Mesenchymal stem cell (in vitro differentiated cells and primary cell): ENCODE data around the gene SFN.
A peak's percentile ranks its signal among the peaks of the same experiment; 100 is the strongest.

Source experiments
- DNase-seq: peaks from one replicate; pipeline ENCODE4 v3.0.0-alpha.2; 2013
- H2AFZ ChIP-seq: one replicate; pipeline ENCODE4 v1.6.1; 2013; ENCODE audit warnings: low read depth, mild to moderate bottlenecking, control low read depth, inconsistent platforms, low read length, moderate library complexity
- H2AK5ac ChIP-seq: 2 replicates; pipeline ENCODE4 v1.6.1; 2013; ENCODE audit warnings: low read length, moderate library complexity, mild to moderate bottlenecking, inconsistent platforms; ENCODE audit not compliant: severe bottlenecking
- H2BK120ac ChIP-seq: one replicate; pipeline ENCODE4 v1.6.1; 2013; ENCODE audit warnings: low read depth, mild to moderate bottlenecking, inconsistent platforms, low read length, moderate library complexity
- H2BK12ac ChIP-seq, 2 experiments: one replicate each; pipeline ENCODE4 v1.6.1; 2013; ENCODE audit warnings: inconsistent platforms in 2 of 2, low read length in 2 of 2, mild to moderate bottlenecking in 2 of 2, moderate library complexity in 2 of 2, control low read depth in 1 of 2
- H2BK15ac ChIP-seq: one replicate; pipeline ENCODE4 v1.6.1; 2013; ENCODE audit warnings: mild to moderate bottlenecking, low read depth, inconsistent platforms; ENCODE audit not compliant: poor library complexity, severe bottlenecking
- H2BK5ac ChIP-seq: 2 replicates; pipeline ENCODE4 v1.6.1; 2013; ENCODE audit warnings: low read depth, mild to moderate bottlenecking, low read length, control low read depth, inconsistent platforms; ENCODE audit not compliant: poor library complexity, severe bottlenecking
- H3K14ac ChIP-seq, 2 experiments: one replicate each; pipeline ENCODE4 v1.6.1; 2013; ENCODE audit warnings: inconsistent platforms in 2 of 2, low read length in 2 of 2, control low read depth in 1 of 2, mild to moderate bottlenecking in 1 of 2, moderate library complexity in 1 of 2
- H3K18ac ChIP-seq, 2 experiments: one replicate each; pipeline ENCODE4 v1.6.1; 2013; ENCODE audit warnings: inconsistent platforms in 2 of 2, low read length in 2 of 2, control low read depth in 1 of 2, low read depth in 1 of 2, mild to moderate bottlenecking in 1 of 2
- H3K23ac ChIP-seq, 2 experiments: one replicate each; pipeline ENCODE4 v1.6.1; 2013; ENCODE audit warnings: inconsistent platforms in 2 of 2, low read length in 2 of 2, mild to moderate bottlenecking in 2 of 2, moderate library complexity in 2 of 2, control low read depth in 1 of 2
- H3K27ac ChIP-seq: 2 replicates; pipeline ENCODE4 v1.5.1; 2013; ENCODE audit warnings: mild to moderate bottlenecking, moderate library complexity, low read length, control low read depth, inconsistent platforms; ENCODE audit not compliant: poor library complexity, severe bottlenecking
- H3K27me3 ChIP-seq, 2 experiments: 2 replicates each; pipeline versions ENCODE4 v1.6.1 to v1.7.0; 2013; ENCODE audit warnings: low read length in 2 of 2, mild to moderate bottlenecking in 2 of 2, moderate library complexity in 2 of 2, control low read depth in 1 of 2, inconsistent platforms in 1 of 2; ENCODE audit not compliant: control insufficient read depth in 1 of 2, insufficient read depth in 1 of 2
- H3K36me3 ChIP-seq, 2 experiments: 2 replicates each; pipeline versions ENCODE4 v1.6.1 to v1.7.0; 2013; ENCODE audit warnings: low read length in 2 of 2, control low read depth in 1 of 2, inconsistent platforms in 1 of 2, low read depth in 1 of 2, mild to moderate bottlenecking in 1 of 2; ENCODE audit not compliant: insufficient read depth in 2 of 2, control insufficient read depth in 1 of 2
- H3K4ac ChIP-seq, 2 experiments: one replicate each; pipeline ENCODE4 v1.6.1; 2013; ENCODE audit warnings: inconsistent platforms in 2 of 2, low read length in 2 of 2, mild to moderate bottlenecking in 2 of 2, moderate library complexity in 2 of 2, control low read depth in 1 of 2, low read depth in 1 of 2
- H3K4me1 ChIP-seq: 2 replicates; pipeline ENCODE4 v1.6.1; 2013; ENCODE audit warnings: low read depth, low read length, control low read depth; ENCODE audit not compliant: control insufficient read depth, insufficient read depth
- H3K4me2 ChIP-seq: 2 replicates; pipeline ENCODE4 v1.6.1; 2013; ENCODE audit warnings: low read length, mild to moderate bottlenecking, inconsistent platforms; ENCODE audit not compliant: poor library complexity, severe bottlenecking
- H3K4me3 ChIP-seq, 2 experiments: 2 replicates each; pipeline versions ENCODE4 v1.5.1 to v1.7.0; 2013; ENCODE audit warnings: low read length in 2 of 2, mild to moderate bottlenecking in 2 of 2, control low read depth in 1 of 2, low read depth in 1 of 2; ENCODE audit not compliant: insufficient read depth in 1 of 2
- H3K79me1 ChIP-seq: replicated peaks from 2 replicates; pipeline ENCODE4 v1.6.1; 2013; ENCODE audit warnings: mild to moderate bottlenecking, control low read depth, low read length, inconsistent platforms; ENCODE audit not compliant: poor library complexity, severe bottlenecking
- H3K9ac ChIP-seq: 2 replicates; pipeline ENCODE4 v1.7.0; 2013; ENCODE audit warnings: mild to moderate bottlenecking, low read length, moderate library complexity
- H3K9me3 ChIP-seq: 2 replicates; pipeline ENCODE4 v1.7.0; 2013; ENCODE audit warnings: mild to moderate bottlenecking, low read length; ENCODE audit not compliant: control insufficient read depth
- H4K8ac ChIP-seq: one replicate; pipeline ENCODE4 v1.6.1; 2013; ENCODE audit warnings: inconsistent platforms, mild to moderate bottlenecking, low read length, moderate library complexity
- H4K91ac ChIP-seq: one replicate; pipeline ENCODE4 v1.6.1; 2013; ENCODE audit warnings: mild to moderate bottlenecking, low read length, inconsistent platforms
- WGBS: methylation state at CpG from one replicate; pipeline ENCODE4 v1.1.7; 2013; ENCODE audit warnings: mixed read lengths; 5-methylcytosine and 5-hydroxymethylcytosine counted together

SFN gene

DNA sequence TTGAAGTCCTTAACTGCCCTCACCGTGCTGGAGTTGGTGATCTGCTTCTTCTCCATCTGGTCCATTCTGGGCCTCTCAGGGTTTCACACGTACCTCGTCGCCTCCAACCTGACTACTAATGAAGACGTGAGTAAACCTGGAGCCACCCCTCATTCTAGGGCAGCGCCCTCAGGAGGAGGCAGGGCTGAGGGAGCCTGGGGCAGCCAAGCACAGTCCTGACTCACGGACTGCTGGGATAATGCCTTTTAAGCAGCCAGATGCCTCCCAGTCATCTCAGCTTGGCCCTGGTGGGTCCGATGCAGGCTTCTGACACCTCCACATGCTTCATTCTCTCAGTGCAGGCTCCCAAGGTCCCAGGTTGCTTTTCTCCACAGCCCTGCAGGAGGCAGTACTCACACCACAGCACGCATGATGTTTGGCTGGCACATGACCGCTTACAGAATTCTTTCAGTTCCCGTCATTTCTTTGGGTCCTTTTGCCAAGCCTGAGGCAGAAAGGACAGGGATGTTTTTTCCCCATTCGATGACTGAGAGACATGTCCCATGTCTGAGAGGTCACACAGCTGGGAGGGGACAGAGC lies 11.8 kb upstream of the SFN start:
- 95% methylated on average over 12 of the region's 12 CpGs for WGBS
- Histone ChIP-seq H3K36me3 (peaks cover 82 to 84% of the 10 kb centered on the region in 2 experiments), H2BK5ac (no peak overlapping the region)

DNA sequence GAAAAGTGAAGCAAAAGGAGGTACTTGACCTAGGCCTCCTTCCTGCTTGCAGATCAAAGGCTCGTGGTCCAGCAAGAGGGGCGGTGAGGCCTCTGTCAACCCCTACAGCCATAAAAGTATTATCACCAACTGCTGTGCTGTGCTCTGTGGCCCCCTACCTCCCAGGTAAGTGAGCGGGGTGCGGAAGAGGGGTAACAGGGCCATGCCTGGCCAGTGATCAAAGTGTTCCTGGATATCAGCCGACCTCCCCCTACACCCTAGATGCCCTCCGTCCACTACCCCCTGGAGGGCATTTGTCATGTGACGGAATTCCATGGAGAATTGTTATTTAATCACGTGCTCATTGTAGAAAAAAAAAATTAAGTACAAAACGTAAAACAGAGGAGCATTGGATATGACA lies 10.2 kb upstream of the SFN start:
- no peak overlapping the region for H2BK5ac ChIP-seq
- peaks cover 80 to 90% of the 10 kb centered on the region in 2 experiments for H3K36me3 ChIP-seq
- H3K23ac ChIP-seq = peak overlapping the region in 1 of 2 experiments; percentile 40
- no peak overlapping the region for H3K4me2 ChIP-seq
- H3K4ac ChIP-seq = no peak overlapping the region
- H3K9me3 ChIP-seq = no peaks in the 10 kb centered on the region
- peaks cover 16% of the 10 kb centered on the region for H3K4me1 ChIP-seq
- no peak overlapping the region for H4K8ac ChIP-seq
- H3K9ac ChIP-seq = no peak overlapping the region
- H3K4me3 ChIP-seq = no peak overlapping the region
- no peak overlapping the region for H2AK5ac ChIP-seq
- DNase-seq = no peak
- 82% methylated on average over 9 of the region's 9 CpGs for WGBS
- no peak overlapping the region for H2BK15ac ChIP-seq
- no peak overlapping the region for H4K91ac ChIP-seq
- no peak overlapping the region for H3K14ac ChIP-seq
- no peak overlapping the region for H2BK12ac ChIP-seq
- no peaks in the 10 kb centered on the region for H3K27me3 ChIP-seq
- no peak overlapping the region for H2AFZ ChIP-seq
- no peak overlapping the region for H2BK120ac ChIP-seq
- no peak overlapping the region for H3K18ac ChIP-seq
- H3K27ac ChIP-seq = no peak overlapping the region
- peaks cover 4% of the 10 kb centered on the region for H3K79me1 ChIP-seq

More for the DNA sequence above, 11.8 kb upstream of the SFN start:
- Histone ChIP-seq H3K4me3 (no peak overlapping the region), H3K14ac (no peak overlapping the region), H3K27me3 (no peaks in the 10 kb centered on the region), H4K91ac (no peak overlapping the region), H2AK5ac (no peak overlapping the region), H3K27ac (no peak overlapping the region), H2BK15ac (no peak overlapping the region), H3K9me3 (no peaks in the 10 kb centered on the region), H2BK120ac (no peak overlapping the region), H3K18ac (no peak overlapping the region), H2BK12ac (no peak overlapping the region), H3K4me2 (no peak overlapping the region), H2AFZ (no peak overlapping the region), H3K79me1 (peaks cover 6% of the 10 kb centered on the region), H4K8ac (no peak overlapping the region), H3K23ac (no peak overlapping the region), H3K9ac (no peak overlapping the region), H3K4ac (no peak overlapping the region), H3K4me1 (peaks cover 16% of the 10 kb centered on the region)
- DNase-seq = no peak

DNA sequence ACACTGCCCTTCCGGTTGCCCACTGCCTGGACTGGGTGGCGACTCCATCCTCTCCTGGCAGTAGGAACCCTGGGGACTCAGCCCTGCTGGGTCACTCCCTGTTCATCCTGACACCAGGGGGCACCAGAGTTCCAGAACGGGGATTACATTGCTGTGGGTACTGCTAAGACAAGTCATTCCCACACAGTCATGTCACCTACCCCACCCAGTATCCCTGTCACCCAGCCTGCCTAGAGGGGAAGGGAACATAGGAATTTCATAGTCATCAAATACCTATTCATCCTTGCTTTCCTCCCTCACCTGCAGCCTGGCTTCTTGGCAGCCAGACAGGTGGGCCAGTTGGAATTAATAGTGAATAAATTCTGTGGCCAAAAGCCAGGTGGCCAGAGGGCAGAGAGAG lies 9.8 kb upstream of the SFN start:
- Histone ChIP-seq H3K4ac (no peak overlapping the region), H3K27me3 (no peaks in the 10 kb centered on the region), H4K8ac (no peak overlapping the region), H3K4me2 (no peak overlapping the region), H2AFZ (no peak overlapping the region), H2BK5ac (no peak overlapping the region), H4K91ac (no peak overlapping the region), H3K9me3 (no peaks in the 10 kb centered on the region), H2BK15ac (no peak overlapping the region), H3K14ac (no peak overlapping the region), H2BK120ac (no peak overlapping the region), H3K18ac (no peak overlapping the region), H2AK5ac (no peak overlapping the region), H3K4me3 (no peak overlapping the region), H2BK12ac (no peak overlapping the region), H3K79me1 (peaks cover 4% of the 10 kb centered on the region), H3K23ac (no peak overlapping the region), H3K9ac (peak overlapping the region; percentile 32), H3K36me3 (peaks cover 77 to 90% of the 10 kb centered on the region in 2 experiments), H3K27ac (no peak overlapping the region), H3K4me1 (peaks cover 16% of the 10 kb centered on the region)
- WGBS = 44% methylated on average over 2 of the region's 3 CpGs
- peak; percentile 85 for DNase-seq

DNA sequence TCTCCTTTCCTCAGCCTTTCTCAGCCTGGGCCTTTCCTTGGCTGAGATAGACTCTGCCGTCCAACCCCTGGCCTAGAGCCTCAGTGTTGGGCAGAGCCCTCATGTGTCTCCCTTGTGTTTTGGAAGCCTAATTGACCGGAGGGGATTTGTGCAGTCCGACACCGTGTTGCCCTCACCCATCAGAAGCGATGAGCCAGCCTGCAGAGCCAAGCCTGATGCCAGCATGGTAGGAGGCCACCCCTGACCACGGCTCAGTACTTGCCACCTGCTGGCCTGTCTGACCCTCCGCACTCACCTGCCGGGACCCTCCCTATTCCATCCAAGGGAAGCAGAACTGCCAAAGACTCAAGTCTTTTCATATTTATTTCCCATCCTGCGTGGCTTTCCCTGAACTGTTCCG lies 9.3 kb upstream of the SFN start:
- no peak overlapping the region for H3K4me3 ChIP-seq
- H2BK120ac ChIP-seq = no peak overlapping the region
- H2BK15ac ChIP-seq = no peak overlapping the region
- H2BK12ac ChIP-seq = no peak overlapping the region
- H3K18ac ChIP-seq = no peak overlapping the region
- H3K4me1 ChIP-seq = peaks cover 13% of the 10 kb centered on the region
- H3K23ac ChIP-seq = no peak overlapping the region
- H3K9ac ChIP-seq = peak overlapping the region; percentile 32
- H3K27ac ChIP-seq = no peak overlapping the region
- H2BK5ac ChIP-seq = no peak overlapping the region
- peaks cover 2% of the 10 kb centered on the region for H3K79me1 ChIP-seq
- no peak overlapping the region for H4K8ac ChIP-seq
- no peak overlapping the region for H3K4me2 ChIP-seq
- no peaks in the 10 kb centered on the region for H3K9me3 ChIP-seq
- WGBS = 97% methylated on average over 10 of the region's 10 CpGs
- peaks cover 72 to 87% of the 10 kb centered on the region in 2 experiments for H3K36me3 ChIP-seq
- no peak overlapping the region for H3K4ac ChIP-seq
- H2AK5ac ChIP-seq = no peak overlapping the region
- H2AFZ ChIP-seq = no peak overlapping the region
- H4K91ac ChIP-seq = no peak overlapping the region
- H3K27me3 ChIP-seq = no peaks in the 10 kb centered on the region
- no peak for DNase-seq
- no peak overlapping the region for H3K14ac ChIP-seq
